Suprapubic skin (tissue), 4 donors: ENCODE measurements around the gene STATH. TPM values are rescaled to one million over a fixed set of nuclear protein-coding genes. Genes with fewer than 3 reads are reported as not detected.
"Not testable (repeated sequence)": the region's sequence is repeated elsewhere in the genome, so short reads cannot be mapped to it uniquely, and the experiment has no call there.

Experiments
- DNase-seq, 2 donors: peaks; one replicate each; pipeline ENCODE4 v3.0.0-alpha.2; 2019; ENCODE audit warnings: low spot score in 2 of 2
- H3K27ac ChIP-seq: fragments of 200-600 bp; sonication (generic); one replicate; pipeline ENCODE4 v1.5.1; 2019
- H3K27me3 ChIP-seq: fragments of 200-600 bp; sonication (generic); one replicate; pipeline ENCODE4 v1.5.1; 2019
- H3K36me3 ChIP-seq: fragments of 200-600 bp; sonication (generic); one replicate; pipeline ENCODE4 v1.5.1; 2019
- H3K4me1 ChIP-seq: fragments of 200-600 bp; sonication (generic); one replicate; pipeline ENCODE4 v1.5.1; 2019
- H3K4me3 ChIP-seq: fragments of 200-600 bp; sonication (generic); one replicate; pipeline ENCODE4 v1.5.1; 2019; ENCODE audit warnings: mild to moderate bottlenecking
- H3K9me3 ChIP-seq: fragments of 200-600 bp; sonication (generic); one replicate; pipeline ENCODE4 v1.5.1; 2019
- EP300 ChIP-seq: sonication (generic); formaldehyde crosslinking; IDR thresholded peaks from one replicate; pipeline ENCODE4 v1.6.1; 2017; ENCODE audit warnings: antibody characterized with exemption
- POLR2A ChIP-seq, 2 donors: fragments of 450-650 bp; IDR thresholded peaks; one replicate each; pipeline ENCODE4 v1.6.1; 2017; ENCODE audit warnings: antibody characterized with exemption in 2 of 2, mild to moderate bottlenecking in 2 of 2, moderate library complexity in 2 of 2
- POLR2AphosphoS5 ChIP-seq, 3 donors: sonication (generic); formaldehyde crosslinking; IDR thresholded peaks; one replicate each; pipeline ENCODE4 v1.6.1; 2017; ENCODE audit warnings: antibody characterized with exemption in 3 of 3
- WGBS: methylation state at CpG from one replicate; pipeline ENCODE4 v1.1.5; 2018; 5-methylcytosine and 5-hydroxymethylcytosine counted together
- total RNA-seq, 4 donors: library from RNA; depleted of rRNA; stranded (reverse); fragments of >200 nt; gene quantifications; one replicate each; pipeline ENCODE4 v1.1.0, GENCODE V29; 2016
- TF ChIP-seq, protein P1 (sequence below), 2 donors: fragments of 200-600 bp in 1 of 2; fragments of 450-650 bp in 1 of 2; sonication (generic) in 1 of 2; IDR thresholded peaks; one replicate each; pipeline ENCODE4 v1.5.1; 2016 to 2019; ENCODE audit warnings: antibody characterized with exemption in 2 of 2, mild to moderate bottlenecking in 1 of 2, moderate library complexity in 1 of 2

STATH gene
- total RNA-seq, 4 donors from 2014 or later, result not detected

DNA sequence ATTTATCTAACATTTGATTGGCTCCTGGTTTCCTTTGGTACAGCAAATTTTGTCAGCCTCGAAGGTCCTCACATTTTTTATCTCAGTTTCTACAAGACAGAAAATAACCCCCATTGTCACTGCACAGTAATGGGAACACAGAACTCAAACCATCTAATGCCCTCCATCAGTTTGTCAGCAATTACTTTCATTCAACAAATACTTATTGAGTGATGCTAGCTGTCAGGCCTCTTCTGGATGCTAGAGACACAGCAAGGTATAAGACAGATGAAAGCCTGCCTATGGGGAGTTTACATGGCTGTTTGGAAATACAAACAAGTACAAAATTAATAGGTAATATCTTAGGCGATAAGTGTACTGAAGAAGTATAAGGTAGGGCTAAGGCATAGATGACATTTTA, 27.5 kb downstream of the STATH start:
- H3K36me3 ChIP-seq, result no peaks in the 10 kb centered on the region
- H3K4me3 ChIP-seq, result no peak overlapping the region
- H3K4me1 ChIP-seq, result no peaks in the 10 kb centered on the region
- 70% methylated on average over 2 of the region's 2 CpGs for WGBS
- no peaks in the 10 kb centered on the region for H3K27me3 ChIP-seq
- H3K27ac ChIP-seq, result no peak overlapping the region
- no peak for TF ChIP-seq POLR2AphosphoS5 (IDR thresholded peaks at IDR 0.05)
- TF ChIP-seq, protein P1, sequence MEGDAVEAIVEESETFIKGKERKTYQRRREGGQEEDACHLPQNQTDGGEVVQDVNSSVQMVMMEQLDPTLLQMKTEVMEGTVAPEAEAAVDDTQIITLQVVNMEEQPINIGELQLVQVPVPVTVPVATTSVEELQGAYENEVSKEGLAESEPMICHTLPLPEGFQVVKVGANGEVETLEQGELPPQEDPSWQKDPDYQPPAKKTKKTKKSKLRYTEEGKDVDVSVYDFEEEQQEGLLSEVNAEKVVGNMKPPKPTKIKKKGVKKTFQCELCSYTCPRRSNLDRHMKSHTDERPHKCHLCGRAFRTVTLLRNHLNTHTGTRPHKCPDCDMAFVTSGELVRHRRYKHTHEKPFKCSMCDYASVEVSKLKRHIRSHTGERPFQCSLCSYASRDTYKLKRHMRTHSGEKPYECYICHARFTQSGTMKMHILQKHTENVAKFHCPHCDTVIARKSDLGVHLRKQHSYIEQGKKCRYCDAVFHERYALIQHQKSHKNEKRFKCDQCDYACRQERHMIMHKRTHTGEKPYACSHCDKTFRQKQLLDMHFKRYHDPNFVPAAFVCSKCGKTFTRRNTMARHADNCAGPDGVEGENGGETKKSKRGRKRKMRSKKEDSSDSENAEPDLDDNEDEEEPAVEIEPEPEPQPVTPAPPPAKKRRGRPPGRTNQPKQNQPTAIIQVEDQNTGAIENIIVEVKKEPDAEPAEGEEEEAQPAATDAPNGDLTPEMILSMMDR (IDR thresholded peaks at IDR 0.05), result no peak
- no peak for TF ChIP-seq POLR2A (IDR thresholded peaks at IDR 0.05)
- no peak for TF ChIP-seq EP300
- no peak for DNase-seq
- H3K9me3 ChIP-seq, result no peaks in the 10 kb centered on the region

DNA sequence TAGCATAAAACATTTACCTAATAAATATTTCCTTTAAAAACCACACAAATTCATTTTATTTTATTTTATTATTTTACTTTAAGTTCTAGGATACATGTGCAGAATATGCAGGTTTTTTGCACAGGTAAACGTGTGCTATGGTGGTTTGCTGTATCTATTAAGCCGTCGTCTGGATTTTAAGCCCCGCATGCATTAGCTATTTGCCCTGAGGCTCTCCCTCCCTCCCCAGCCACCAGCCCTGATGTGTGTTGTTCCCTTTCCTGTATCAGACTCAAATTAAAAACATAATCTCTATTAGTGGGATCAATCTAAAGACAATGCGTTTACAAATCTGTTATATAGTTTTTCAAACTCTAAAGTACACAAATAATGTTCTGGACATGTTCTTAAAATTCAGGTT, 31.2 kb downstream of the STATH start:
- Histone ChIP-seq H3K4me3 (no peak overlapping the region), H3K27me3 (no peaks in the 10 kb centered on the region), H3K4me1 (no peaks in the 10 kb centered on the region), H3K36me3 (no peaks in the 10 kb centered on the region), H3K27ac (no peak overlapping the region), H3K9me3 (no peaks in the 10 kb centered on the region)
- TF ChIP-seq POLR2A (IDR thresholded peaks at IDR 0.05) (no peak), POLR2AphosphoS5 (IDR thresholded peaks at IDR 0.05) (no peak), EP300 (no peak)
- TF ChIP-seq, protein P1 (IDR thresholded peaks at IDR 0.05), result no peak
- WGBS, result 64% methylated on average over 5 of the region's 5 CpGs
- no peak for DNase-seq

DNA sequence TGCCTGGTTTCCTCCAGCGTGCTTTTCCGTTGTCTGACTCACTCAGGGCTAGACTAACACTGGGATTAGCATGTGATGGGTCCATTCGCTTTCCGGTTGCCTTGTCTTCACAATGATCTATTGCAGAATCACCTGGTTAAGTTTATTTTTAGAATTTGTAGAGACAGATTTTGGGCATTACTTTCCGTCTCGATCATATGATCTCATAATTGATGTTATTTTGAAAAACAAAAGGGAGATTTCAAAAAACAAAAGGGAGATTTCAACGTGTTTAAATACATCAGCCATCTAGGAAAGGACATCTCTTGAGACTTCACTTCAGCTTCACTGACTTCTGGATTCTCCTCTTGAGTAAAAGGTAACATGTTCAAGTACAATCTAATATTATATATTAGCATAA, 32.4 kb downstream of the STATH start, which contains the start of gene HTN3:
HTN3 (plus strand) TSS at position 301 of the 400 bp plus-strand sequence. CDS start 2,282 bp downstream, outside the sequence.
- H3K36me3 ChIP-seq, DNase-seq, H3K4me3 ChIP-seq, H3K9me3 ChIP-seq, H3K27ac ChIP-seq, H3K27me3 ChIP-seq, H3K4me1 ChIP-seq: not testable (repeated sequence)
- WGBS, result 88% methylated on average over 7 of the region's 7 CpGs

DNA sequence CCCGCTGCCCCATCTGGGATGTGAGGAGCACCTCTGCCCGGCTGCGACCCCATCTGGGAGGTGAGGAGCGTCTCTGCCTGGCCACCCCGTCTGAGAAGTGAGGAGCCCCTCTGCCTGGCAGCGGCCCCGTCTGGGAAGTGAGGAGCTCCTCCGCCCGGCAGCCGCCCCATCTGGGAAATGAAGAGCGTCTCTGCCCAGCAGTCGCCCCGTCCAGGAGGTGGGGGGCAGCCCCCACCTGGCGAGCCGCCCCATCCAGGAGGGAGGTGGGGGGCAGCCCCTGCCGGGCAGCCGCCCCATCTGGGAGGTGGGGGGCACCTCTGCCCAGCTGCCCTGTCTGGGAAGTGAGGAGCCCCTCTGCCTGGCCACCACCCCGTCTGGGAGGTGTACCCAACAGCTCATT, 41.8 kb downstream of the STATH start:
- 100% methylated on average over 1 of the region's 18 CpGs for WGBS
- H3K4me3 ChIP-seq, H3K27me3 ChIP-seq, H3K9me3 ChIP-seq, DNase-seq, H3K27ac ChIP-seq, H3K4me1 ChIP-seq, H3K36me3 ChIP-seq: not testable (repeated sequence)

DNA sequence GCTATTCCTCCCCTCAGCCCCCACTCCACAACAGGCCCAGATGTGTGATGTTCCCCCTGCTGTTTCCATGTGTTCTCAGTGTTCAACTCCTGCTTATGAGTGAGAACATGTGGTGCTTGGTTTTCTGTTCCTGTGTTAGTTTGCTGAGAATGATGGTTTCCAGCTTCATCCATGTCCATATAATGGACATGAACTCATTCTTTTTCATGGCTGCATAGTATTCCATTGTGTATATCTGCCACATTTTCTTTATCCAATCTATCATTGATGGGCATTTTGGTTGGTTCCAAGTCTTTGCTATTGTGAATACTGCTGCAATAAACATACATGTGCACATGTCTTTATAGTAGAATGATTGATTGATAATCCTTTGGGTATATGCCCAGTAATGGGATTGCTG, 44.2 kb downstream of the STATH start:
- H3K36me3 ChIP-seq, H3K9me3 ChIP-seq, H3K4me3 ChIP-seq, H3K4me1 ChIP-seq, H3K27me3 ChIP-seq, DNase-seq, H3K27ac ChIP-seq: not testable (repeated sequence)

DNA sequence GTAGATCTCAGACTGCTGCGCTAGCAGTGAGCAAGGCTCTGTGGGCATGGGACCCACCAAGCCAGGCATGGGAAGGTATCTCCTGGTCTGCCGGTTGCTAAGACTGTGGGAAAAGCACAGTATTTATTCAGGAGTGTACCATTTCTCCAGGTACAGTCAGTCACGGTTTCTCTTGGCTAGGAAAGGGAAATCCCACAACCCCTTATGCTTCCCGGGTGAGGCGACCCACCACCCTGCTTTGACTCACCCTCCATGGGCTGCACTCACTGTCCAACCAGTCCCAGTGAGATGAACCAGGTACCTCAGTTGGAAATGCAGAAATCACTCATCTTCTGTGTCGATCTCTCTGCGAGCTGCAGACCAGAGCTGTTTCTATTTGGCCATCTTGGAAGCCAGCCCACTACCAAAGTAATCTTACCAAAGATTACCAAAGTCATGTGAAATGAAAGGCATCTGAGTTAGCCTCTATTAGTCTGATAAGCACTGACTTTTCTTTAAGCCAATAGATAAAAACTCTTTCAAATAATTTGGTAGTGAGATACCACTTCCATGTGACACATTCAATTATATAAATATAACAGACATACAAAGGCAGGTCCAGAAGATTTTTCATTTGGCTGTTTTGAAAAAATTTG, 46.0 kb downstream of the STATH start:
- H3K9me3 ChIP-seq, result no peaks in the 10 kb centered on the region
- H3K36me3 ChIP-seq, result no peaks in the 10 kb centered on the region
- H3K27ac ChIP-seq, result no peak overlapping the region
- H3K4me1 ChIP-seq, result no peaks in the 10 kb centered on the region
- H3K27me3 ChIP-seq, result no peaks in the 10 kb centered on the region
- no peak for TF ChIP-seq POLR2A (IDR thresholded peaks at IDR 0.05)
- TF ChIP-seq, protein P1 (IDR thresholded peaks at IDR 0.05), result no peak
- TF ChIP-seq EP300, result no peak
- TF ChIP-seq POLR2AphosphoS5 (IDR thresholded peaks at IDR 0.05), result no peak
- no peak for DNase-seq
- WGBS, result 94% methylated on average over 7 of the region's 7 CpGs
- no peak overlapping the region for H3K4me3 ChIP-seq

DNA sequence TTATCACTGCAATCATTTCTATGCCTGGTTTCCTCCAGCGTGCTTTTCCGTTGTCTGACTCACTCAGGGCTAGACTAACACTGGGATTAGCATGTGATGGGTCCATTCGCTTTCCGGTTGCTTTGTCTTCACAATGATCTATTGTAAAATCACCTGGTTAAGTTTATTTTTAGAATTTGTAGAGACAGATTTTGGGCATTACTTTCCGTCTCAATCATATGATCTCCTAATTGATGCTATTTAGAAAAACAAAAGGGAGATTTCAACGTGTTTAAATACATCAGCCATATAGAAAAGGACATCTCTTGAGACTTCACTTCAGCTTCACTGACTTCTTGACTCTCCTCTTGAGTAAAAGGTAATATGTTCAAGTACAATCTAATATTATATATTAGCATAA, 54.4 kb downstream of the STATH start, which contains the start of gene HTN1:
HTN1 (plus strand) TSS at position 301 of the 400 bp plus-strand sequence. CDS start 2,639 bp downstream, outside the sequence.
- 81% methylated on average over 6 of the region's 6 CpGs for WGBS
- H3K27me3 ChIP-seq, H3K4me1 ChIP-seq, H3K36me3 ChIP-seq, H3K27ac ChIP-seq, H3K4me3 ChIP-seq, DNase-seq, H3K9me3 ChIP-seq: not testable (repeated sequence)

Other genes with a start within 250 kb of the STATH start
- gene SULT1B1, start 235.3 kb upstream of the STATH start, total RNA-seq, result under 1 TPM; 0.08 to 0.24 (median 0.23) TPM
- gene SULT1E1, start 135.8 kb upstream of the STATH start, total RNA-seq, result 100 to 1,000 TPM in 1 of 4 donors, 10 to 100 TPM in 3; 18.6 to 198 (median 44.1) TPM
- gene CSN1S1, start 64.9 kb upstream of the STATH start, total RNA-seq, result not detected
- not detected for gene CSN2, start 30.2 kb upstream of the STATH start, total RNA-seq
- gene HTN3, start 32.5 kb downstream of the STATH start, total RNA-seq, result not detected
- gene HTN1, start 54.5 kb downstream of the STATH start, total RNA-seq, result not detected
- gene PRR27, start 158.3 kb downstream of the STATH start, total RNA-seq, result under 1 TPM in 1 of 4 donors, not detected in 3; 0.42 TPM
- gene ODAM, start 199.8 kb downstream of the STATH start, total RNA-seq, result not detected
- not detected for gene FDCSP, start 230.2 kb downstream of the STATH start, total RNA-seq
- gene CSN3, start 246.6 kb downstream of the STATH start, total RNA-seq, result not detected